Measurements from ENCODE around the gene EPAS1. TPM values are rescaled to one million over a fixed set of nuclear protein-coding genes. Genes with fewer than 3 reads are reported as not detected.

Gene EPAS1
- total and polyA plus RNA-seq, 4 donors = 213 to 954 (median 403) TPM

- 50 to 61% methylated on average over 9 of the region's 9 CpGs for WGBS, 2 donors
- ATAC-seq (ENCODE audit: low FRiP score) (no peak), DNase-seq (no peak)
- Histone ChIP-seq H3K4me1 (ENCODE audit: control insufficient read depth in 1 of 2, insufficient read depth in 2 of 2, low read length in 2 of 2) (peaks cover 5 to 27% of the 10 kb centered on the region in 2 donors), H3K36me3 (ENCODE audit: control insufficient read depth in 1 of 2, insufficient read depth in 2 of 2, low read length in 1 of 2) (peaks cover 0 to 3% of the 10 kb centered on the region in 2 donors), H3K4me3 (ENCODE audit: low read length in 2 of 2) (no peak overlapping the region), H3K27ac (ENCODE audit: low read depth in 1 of 2, low read length in 2 of 2) (no peak overlapping the region), H3K9me3 (ENCODE audit: control insufficient read depth, low read length) (no peaks in the 10 kb centered on the region), H3K27me3 (ENCODE audit: control insufficient read depth in 1 of 2, insufficient read depth in 2 of 2, low read length in 1 of 2) (no peaks in the 10 kb centered on the region)
- intact Hi-C loops (cut with DNase I) = no loop called here
These were observed 45.5 kb downstream of the EPAS1 start for GRCh38 chr2:46342566-46343315.

GRCh38 chr2:46344706-46345105 is 47.5 kb downstream of the EPAS1 start:
- H3K4me3 ChIP-seq (ENCODE audit: low read length in 2 of 2) = no peak overlapping the region
- peaks cover 3 to 23% of the 10 kb centered on the region in 2 donors for H3K4me1 ChIP-seq (ENCODE audit: control insufficient read depth in 1 of 2, insufficient read depth in 2 of 2, low read length in 2 of 2)
- no peak overlapping the region for H3K27ac ChIP-seq (ENCODE audit: low read depth in 1 of 2, low read length in 2 of 2)
- H3K36me3 ChIP-seq (ENCODE audit: control insufficient read depth in 1 of 2, insufficient read depth in 2 of 2, low read length in 1 of 2) = peaks cover 0 to 3% of the 10 kb centered on the region in 2 donors
- WGBS, 2 donors = 16 to 37% methylated on average over 5 of the region's 5 CpGs
- H3K27me3 ChIP-seq (ENCODE audit: control insufficient read depth in 1 of 2, insufficient read depth in 2 of 2, low read length in 1 of 2) = no peaks in the 10 kb centered on the region
- no peaks in the 10 kb centered on the region for H3K9me3 ChIP-seq (ENCODE audit: control insufficient read depth, low read length)
- ATAC-seq (ENCODE audit: low FRiP score) = no peak
- intact Hi-C loops (cut with DNase I) = no loop called here
- no peak for DNase-seq

- no peaks in the 10 kb centered on the region for H3K27me3 ChIP-seq (ENCODE audit: control insufficient read depth in 1 of 2, insufficient read depth in 2 of 2, low read length in 1 of 2)
- H3K9me3 ChIP-seq (ENCODE audit: control insufficient read depth, low read length) = no peaks in the 10 kb centered on the region
- 21 to 27% methylated on average over 3 of the region's 3 CpGs for WGBS, 2 donors
- H3K27ac ChIP-seq (ENCODE audit: low read depth in 1 of 2, low read length in 2 of 2) = no peak overlapping the region
- H3K36me3 ChIP-seq (ENCODE audit: control insufficient read depth in 1 of 2, insufficient read depth in 2 of 2, low read length in 1 of 2) = peaks cover 0 to 3% of the 10 kb centered on the region in 2 donors
- no peak for DNase-seq
- H3K4me1 ChIP-seq (ENCODE audit: control insufficient read depth in 1 of 2, insufficient read depth in 2 of 2, low read length in 2 of 2) = peaks cover 3 to 20% of the 10 kb centered on the region in 2 donors
- no peak overlapping the region for H3K4me3 ChIP-seq (ENCODE audit: low read length in 2 of 2)
- no peak for ATAC-seq (ENCODE audit: low FRiP score)
- intact Hi-C loops (cut with DNase I) = no loop called here
These were observed 48.6 kb downstream of the EPAS1 start for GRCh38 chr2:46345775-46346174.

GRCh38 chr2:46346719-46347118 is 49.5 kb downstream of the EPAS1 start:
- DNase-seq (no peak), ATAC-seq (ENCODE audit: low FRiP score) (no peak)
- Histone ChIP-seq H3K27me3 (ENCODE audit: control insufficient read depth in 1 of 2, insufficient read depth in 2 of 2, low read length in 1 of 2) (no peaks in the 10 kb centered on the region), H3K36me3 (ENCODE audit: control insufficient read depth in 1 of 2, insufficient read depth in 2 of 2, low read length in 1 of 2) (peaks cover 0 to 3% of the 10 kb centered on the region in 2 donors), H3K4me3 (ENCODE audit: low read length in 2 of 2) (no peak overlapping the region), H3K9me3 (ENCODE audit: control insufficient read depth, low read length) (no peaks in the 10 kb centered on the region), H3K4me1 (ENCODE audit: control insufficient read depth in 1 of 2, insufficient read depth in 2 of 2, low read length in 2 of 2) (peaks cover 0 to 12% of the 10 kb centered on the region in 2 donors), H3K27ac (ENCODE audit: low read depth in 1 of 2, low read length in 2 of 2) (no peak overlapping the region)
- 92 to 94% methylated on average over 10 of the region's 10 CpGs for WGBS, 2 donors
- intact Hi-C loops (cut with DNase I) = no loop called here

- DNase-seq (no peak), ATAC-seq (ENCODE audit: low FRiP score) (no peak)
- Histone ChIP-seq H3K36me3 (ENCODE audit: control insufficient read depth in 1 of 2, insufficient read depth in 2 of 2, low read length in 1 of 2) (peaks cover 0 to 3% of the 10 kb centered on the region in 2 donors), H3K9me3 (ENCODE audit: control insufficient read depth, low read length) (no peaks in the 10 kb centered on the region), H3K27me3 (ENCODE audit: control insufficient read depth in 1 of 2, insufficient read depth in 2 of 2, low read length in 1 of 2) (no peaks in the 10 kb centered on the region), H3K27ac (ENCODE audit: low read depth in 1 of 2, low read length in 2 of 2) (no peak overlapping the region), H3K4me1 (ENCODE audit: control insufficient read depth in 1 of 2, insufficient read depth in 2 of 2, low read length in 2 of 2) (peaks cover 0 to 12% of the 10 kb centered on the region in 2 donors), H3K4me3 (ENCODE audit: low read length in 2 of 2) (no peak overlapping the region)
- 61 to 69% methylated on average over 11 of the region's 11 CpGs for WGBS, 2 donors
- intact Hi-C loops (cut with DNase I) = no loop called here
These were observed 50.6 kb downstream of the EPAS1 start for GRCh38 chr2:46347648-46348280.

GRCh38 chr2:46349115-46349547 is 51.9 kb downstream of the EPAS1 start:
- H3K36me3 ChIP-seq (ENCODE audit: control insufficient read depth in 1 of 2, insufficient read depth in 2 of 2, low read length in 1 of 2) = peaks cover 0 to 3% of the 10 kb centered on the region in 2 donors
- no peak for ATAC-seq (ENCODE audit: low FRiP score)
- intact Hi-C loops (cut with DNase I) = no loop called here

GRCh38 chr2:46350029-46350689 is 53.0 kb downstream of the EPAS1 start:
- 60 to 61% methylated on average over 8 of the region's 8 CpGs for WGBS, 2 donors
- Histone ChIP-seq H3K27me3 (ENCODE audit: control insufficient read depth in 1 of 2, insufficient read depth in 2 of 2, low read length in 1 of 2) (no peaks in the 10 kb centered on the region), H3K27ac (ENCODE audit: low read depth in 1 of 2, low read length in 2 of 2) (no peak overlapping the region), H3K4me3 (ENCODE audit: low read length in 2 of 2) (no peak overlapping the region), H3K4me1 (ENCODE audit: control insufficient read depth in 1 of 2, insufficient read depth in 2 of 2, low read length in 2 of 2) (peaks cover 0 to 8% of the 10 kb centered on the region in 2 donors), H3K9me3 (ENCODE audit: control insufficient read depth, low read length) (no peaks in the 10 kb centered on the region), H3K36me3 (ENCODE audit: control insufficient read depth in 1 of 2, insufficient read depth in 2 of 2, low read length in 1 of 2) (peaks cover 1 to 4% of the 10 kb centered on the region in 2 donors)
- ATAC-seq (ENCODE audit: low FRiP score) (no peak), DNase-seq (no peak)
- intact Hi-C loops (cut with DNase I) = no loop called here

More at GRCh38 chr2:46349115-46349547, 51.9 kb downstream of the EPAS1 start:
- Histone ChIP-seq H3K27me3 (ENCODE audit: control insufficient read depth in 1 of 2, insufficient read depth in 2 of 2, low read length in 1 of 2) (no peaks in the 10 kb centered on the region), H3K27ac (ENCODE audit: low read depth in 1 of 2, low read length in 2 of 2) (no peak overlapping the region), H3K9me3 (ENCODE audit: control insufficient read depth, low read length) (no peaks in the 10 kb centered on the region), H3K4me3 (ENCODE audit: low read length in 2 of 2) (no peak overlapping the region), H3K4me1 (ENCODE audit: control insufficient read depth in 1 of 2, insufficient read depth in 2 of 2, low read length in 2 of 2) (peaks cover 0 to 8% of the 10 kb centered on the region in 2 donors)
- DNase-seq = no peak
- 73 to 75% methylated on average over 6 of the region's 6 CpGs for WGBS, 2 donors

GRCh38 chr2:46351098-46351749 is 54.0 kb downstream of the EPAS1 start:
- Histone ChIP-seq H3K27ac (ENCODE audit: low read depth in 1 of 2, low read length in 2 of 2) (no peak overlapping the region), H3K36me3 (ENCODE audit: control insufficient read depth in 1 of 2, insufficient read depth in 2 of 2, low read length in 1 of 2) (peaks cover 3 to 6% of the 10 kb centered on the region in 2 donors), H3K4me3 (ENCODE audit: low read length in 2 of 2) (no peak overlapping the region), H3K4me1 (ENCODE audit: control insufficient read depth in 1 of 2, insufficient read depth in 2 of 2, low read length in 2 of 2) (peaks cover 0 to 4% of the 10 kb centered on the region in 2 donors), H3K27me3 (ENCODE audit: control insufficient read depth in 1 of 2, insufficient read depth in 2 of 2, low read length in 1 of 2) (no peaks in the 10 kb centered on the region), H3K9me3 (ENCODE audit: control insufficient read depth, low read length) (no peaks in the 10 kb centered on the region)
- intact Hi-C loops (cut with DNase I) = no loop called here
- ATAC-seq (ENCODE audit: low FRiP score) (peak; percentile 22), DNase-seq (no peak)
- 69 to 80% methylated on average over 5 of the region's 5 CpGs for WGBS, 2 donors
